Measurements from ENCODE around the gene NOXA1. TPM values are rescaled to one million over a fixed set of nuclear protein-coding genes. Genes with fewer than 3 reads are reported as not detected.
A peak's percentile ranks its signal among the peaks of the same experiment; 100 is the strongest.

Gene NOXA1
- total RNA-seq, 2 experiments from 2014 or later: 1.1 TPM

DNA sequence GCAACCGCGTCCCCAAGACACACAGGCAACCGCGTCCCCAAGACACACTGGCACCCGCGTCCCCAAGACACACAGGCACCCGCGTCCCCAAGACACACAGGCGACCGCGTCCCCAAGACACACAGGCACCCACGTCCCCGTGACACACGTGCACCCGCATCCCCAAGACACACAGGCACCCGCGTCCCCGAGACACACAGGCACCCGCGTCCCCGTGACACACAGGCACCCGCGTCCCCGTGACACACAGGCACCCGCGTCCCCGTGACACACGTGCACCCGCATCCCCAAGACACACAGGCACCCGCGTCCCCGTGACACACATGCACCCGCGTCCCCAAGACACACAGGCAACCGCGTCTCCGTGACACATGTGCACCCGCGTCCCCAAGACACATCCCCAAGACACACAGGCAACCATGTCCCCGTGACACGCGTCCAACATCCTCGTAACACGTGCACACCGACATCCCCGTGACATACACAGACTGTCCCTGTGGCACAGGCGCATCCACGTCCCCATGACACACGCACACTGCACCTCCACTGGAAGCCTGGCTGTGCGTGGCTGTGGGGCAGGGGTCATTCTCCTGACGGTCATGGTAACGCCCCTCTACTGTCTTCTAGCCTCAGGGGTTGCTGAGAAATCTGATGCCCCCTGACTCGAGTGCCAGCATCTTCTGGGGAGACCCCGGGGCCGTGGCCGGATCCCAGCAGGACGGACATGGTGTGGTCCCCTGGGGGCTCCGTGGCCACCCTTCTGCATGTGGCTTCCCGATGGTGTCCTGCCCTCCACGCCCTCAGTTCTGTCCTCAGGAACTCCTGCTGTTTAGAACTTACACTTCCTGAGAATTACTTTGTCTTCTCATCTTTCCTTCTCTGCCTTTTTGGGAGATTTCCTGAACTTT, 24.4 kb upstream of the NOXA1 start:
- intact Hi-C loops (cut with micrococcal nuclease): no loop called here
- DNase-seq: no peak
- CTCF ChIA-PET: no interaction called here

DNA sequence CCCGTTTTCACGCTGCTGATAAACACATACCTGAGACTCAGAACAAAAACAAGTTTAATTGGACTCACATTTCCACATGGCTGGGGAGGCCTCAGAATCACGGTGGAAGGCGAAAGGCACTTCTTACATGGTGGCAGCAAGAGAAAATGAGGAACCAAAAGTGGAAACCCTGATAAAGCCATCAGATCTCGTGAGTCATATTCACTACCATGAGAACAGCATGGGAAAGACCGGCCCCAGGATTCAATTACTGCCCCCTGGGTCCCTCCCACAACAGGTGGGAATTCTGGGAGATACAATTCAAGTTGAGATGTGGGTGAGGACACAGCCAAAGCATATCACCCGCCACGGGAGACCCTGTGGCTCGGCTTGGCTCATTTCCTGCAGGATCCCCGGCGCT, 20.4 kb upstream of the NOXA1 start:
- Mint-ChIP-seq H3K4me3 (no peak overlapping the region), H3K9me3 (no peaks in the 10 kb centered on the region), H3K36me3 (peaks cover 3% of the 10 kb centered on the region), H3K27ac (no peak overlapping the region), H3K27me3 (peaks cover 3% of the 10 kb centered on the region), H3K4me1 (ENCODE audit: low read depth) (peaks cover 17% of the 10 kb centered on the region)
- CTCF ChIA-PET: no interaction called here
- DNase-seq: no peak
- intact Hi-C loops (cut with micrococcal nuclease): no loop called here
- POLR2A ChIA-PET: no interaction called here

More for the DNA sequence above, 24.4 kb upstream of the NOXA1 start:
- POLR2A ChIA-PET: no interaction called here
- Mint-ChIP-seq H3K4me1 (ENCODE audit: low read depth) (peaks cover 27% of the 10 kb centered on the region), H3K36me3 (peaks cover 3% of the 10 kb centered on the region), H3K27me3 (peaks cover 3% of the 10 kb centered on the region), H3K9me3 (no peaks in the 10 kb centered on the region), H3K4me3 (no peak overlapping the region), H3K27ac (no peak overlapping the region)

GRCh38 chr9:137403269-137403668, 19.9 kb upstream of the NOXA1 start:
- H3K4me3 Mint-ChIP-seq: no peak overlapping the region
- peaks cover 12% of the 10 kb centered on the region for H3K4me1 Mint-ChIP-seq (ENCODE audit: low read depth)

DNA sequence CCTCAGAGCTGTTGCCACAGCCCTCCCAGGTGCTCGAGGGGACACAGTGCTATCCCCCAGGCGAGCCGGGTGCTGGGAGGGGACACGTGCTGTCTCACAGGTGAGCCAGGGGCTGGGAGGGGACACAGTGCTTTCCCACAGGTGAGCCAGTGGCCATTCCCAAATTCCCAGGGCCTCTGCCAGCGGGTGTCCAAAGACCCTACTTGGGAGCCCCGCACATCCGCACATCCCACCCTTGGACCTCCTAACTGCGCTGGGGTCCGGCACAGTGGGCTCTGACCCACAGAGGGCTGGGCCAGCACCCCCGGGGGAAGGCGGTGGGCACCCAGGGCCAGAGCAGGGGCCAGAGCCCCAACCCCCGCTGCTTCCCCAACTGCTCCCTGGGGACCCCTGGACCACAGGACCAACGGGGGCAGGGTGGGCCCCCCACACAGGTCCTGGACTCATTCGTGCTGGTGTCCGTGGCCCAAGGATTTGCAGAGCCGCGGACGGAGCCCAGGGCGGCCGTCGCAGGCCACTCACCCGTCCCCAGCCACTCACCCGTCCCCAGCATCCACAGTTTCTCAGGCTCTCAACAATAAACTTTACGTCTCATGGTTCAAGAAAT, 18.1 kb upstream of the NOXA1 start:
- POLR2A ChIA-PET: no interaction called here
- Mint-ChIP-seq H3K4me3 (no peak overlapping the region), H3K9me3 (no peaks in the 10 kb centered on the region), H3K4me1 (ENCODE audit: low read depth) (no peaks in the 10 kb centered on the region), H3K27ac (no peak overlapping the region), H3K27me3 (peaks cover 3% of the 10 kb centered on the region), H3K36me3 (peaks cover 3% of the 10 kb centered on the region)
- no peak for DNase-seq
- CTCF ChIA-PET: interaction anchor here (1.8 kb wide), 1 partner anchor 103 kb away, joined by 5 read pairs; the partner anchor contains the start of gene NRARP
- intact Hi-C loops (cut with micrococcal nuclease): no loop called here

More at GRCh38 chr9:137403269-137403668, 19.9 kb upstream of the NOXA1 start:
- no peak overlapping the region for H3K27ac Mint-ChIP-seq
- H3K9me3 Mint-ChIP-seq: no peaks in the 10 kb centered on the region
- ChIA-PET POLR2A (no interaction called here), CTCF (interaction anchor here (1.8 kb wide), 1 partner anchor 101 kb away, joined by 5 read pairs; the partner anchor contains the start of gene NRARP)
- H3K27me3 Mint-ChIP-seq: peaks cover 3% of the 10 kb centered on the region
- intact Hi-C loops (cut with micrococcal nuclease): no loop called here
- DNase-seq: no peak
- peaks cover 3% of the 10 kb centered on the region for H3K36me3 Mint-ChIP-seq

GRCh38 chr9:137405677-137406081, 17.5 kb upstream of the NOXA1 start:
- DNase-seq: no peak

GRCh38 chr9:137406085-137406760, 17.0 kb upstream of the NOXA1 start:
- H3K4me1 Mint-ChIP-seq (ENCODE audit: low read depth): no peaks in the 10 kb centered on the region
- DNase-seq: no peak
- H3K4me3 Mint-ChIP-seq: no peak overlapping the region
- ChIA-PET CTCF (no interaction called here), POLR2A (no interaction called here)
- H3K9me3 Mint-ChIP-seq: no peaks in the 10 kb centered on the region
- intact Hi-C loops (cut with micrococcal nuclease): loop anchor here (2.0 kb wide), 1 partner anchor 103 kb away; the partner anchor contains the start of gene NRARP
- H3K36me3 Mint-ChIP-seq: peaks cover 3% of the 10 kb centered on the region
- no peak overlapping the region for H3K27ac Mint-ChIP-seq
- peaks cover 3% of the 10 kb centered on the region for H3K27me3 Mint-ChIP-seq

More at GRCh38 chr9:137405677-137406081, 17.5 kb upstream of the NOXA1 start:
- Mint-ChIP-seq H3K27ac (no peak overlapping the region), H3K27me3 (peaks cover 3% of the 10 kb centered on the region), H3K36me3 (peaks cover 3% of the 10 kb centered on the region), H3K4me1 (ENCODE audit: low read depth) (no peaks in the 10 kb centered on the region), H3K4me3 (no peak overlapping the region), H3K9me3 (no peaks in the 10 kb centered on the region)
- ChIA-PET CTCF (no interaction called here), POLR2A (no interaction called here)
- intact Hi-C loops (cut with micrococcal nuclease): loop anchor here (2.0 kb wide), 1 partner anchor 103 kb away; the partner anchor contains the start of gene NRARP

- Mint-ChIP-seq H3K36me3 (peaks cover 3% of the 10 kb centered on the region), H3K4me3 (no peak overlapping the region), H3K27ac (no peak overlapping the region), H3K4me1 (ENCODE audit: low read depth) (peaks cover 2% of the 10 kb centered on the region), H3K9me3 (no peaks in the 10 kb centered on the region), H3K27me3 (peaks cover 3% of the 10 kb centered on the region)
- POLR2A ChIA-PET: no interaction called here
- CTCF ChIA-PET: interaction anchor here (1.6 kb wide), 1 partner anchor 105 kb away, joined by 9 read pairs; the partner anchor contains the start of gene NRARP
- DNase-seq: peak; percentile 77
- intact Hi-C loops (cut with micrococcal nuclease): loop anchor here (2.0 kb wide), 1 partner anchor 104 kb away; the partner anchor contains the start of gene NRARP
Observed at GRCh38 chr9:137406876-137407589, 16.2 kb upstream of the NOXA1 start.

DNA sequence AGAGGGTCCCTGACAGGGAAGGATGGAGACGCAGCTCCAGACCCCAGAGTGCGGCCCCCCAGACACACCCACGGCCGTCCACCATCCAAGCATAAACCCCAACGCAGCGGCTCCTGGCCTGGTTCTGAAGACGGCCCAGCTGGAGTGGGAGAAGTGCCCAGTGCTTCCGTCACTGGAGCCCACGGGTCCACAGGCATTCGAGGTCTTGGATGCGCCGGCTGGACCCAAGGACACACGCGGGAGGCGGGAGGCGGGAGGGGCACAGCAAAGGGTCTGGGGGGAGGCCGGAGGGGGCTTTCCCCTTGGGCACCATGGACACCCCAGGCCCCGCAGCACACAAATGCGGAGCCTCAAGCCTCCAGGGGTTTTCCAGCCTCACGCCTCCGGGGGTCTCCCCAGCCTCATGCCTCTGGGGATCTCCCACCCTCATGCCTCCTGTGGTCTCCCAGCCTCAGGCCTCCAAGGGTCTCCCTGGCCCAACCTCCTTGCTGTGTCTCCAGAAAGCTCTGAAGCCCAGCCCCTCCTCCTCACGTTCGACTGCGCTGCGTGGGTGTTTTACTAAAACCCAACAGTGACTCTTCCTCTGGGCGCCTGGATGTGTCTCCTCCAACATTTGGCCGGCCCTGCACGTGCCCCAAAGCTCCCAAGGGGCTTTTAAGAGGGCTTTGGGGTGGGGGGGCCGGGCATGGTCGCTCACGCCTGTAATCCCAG, 15.4 kb upstream of the NOXA1 start:
- POLR2A ChIA-PET: no interaction called here
- peaks cover 3% of the 10 kb centered on the region for H3K27me3 Mint-ChIP-seq
- H3K4me1 Mint-ChIP-seq (ENCODE audit: low read depth): peaks cover 2% of the 10 kb centered on the region
- H3K9me3 Mint-ChIP-seq: no peaks in the 10 kb centered on the region
- no peak for DNase-seq
- intact Hi-C loops (cut with micrococcal nuclease): loop anchor here (2.0 kb wide), 1 partner anchor 105 kb away; the partner anchor contains the start of gene NRARP
- no peaks in the 10 kb centered on the region for H3K36me3 Mint-ChIP-seq
- CTCF ChIA-PET: interaction anchor here (1.2 to 1.6 kb wide), 2 partner anchors 15 to 106 kb away, joined by 3 to 9 read pairs; partner anchors contain the start of genes EXD3 and NRARP
- H3K27ac Mint-ChIP-seq: no peak overlapping the region
- no peak overlapping the region for H3K4me3 Mint-ChIP-seq

DNA sequence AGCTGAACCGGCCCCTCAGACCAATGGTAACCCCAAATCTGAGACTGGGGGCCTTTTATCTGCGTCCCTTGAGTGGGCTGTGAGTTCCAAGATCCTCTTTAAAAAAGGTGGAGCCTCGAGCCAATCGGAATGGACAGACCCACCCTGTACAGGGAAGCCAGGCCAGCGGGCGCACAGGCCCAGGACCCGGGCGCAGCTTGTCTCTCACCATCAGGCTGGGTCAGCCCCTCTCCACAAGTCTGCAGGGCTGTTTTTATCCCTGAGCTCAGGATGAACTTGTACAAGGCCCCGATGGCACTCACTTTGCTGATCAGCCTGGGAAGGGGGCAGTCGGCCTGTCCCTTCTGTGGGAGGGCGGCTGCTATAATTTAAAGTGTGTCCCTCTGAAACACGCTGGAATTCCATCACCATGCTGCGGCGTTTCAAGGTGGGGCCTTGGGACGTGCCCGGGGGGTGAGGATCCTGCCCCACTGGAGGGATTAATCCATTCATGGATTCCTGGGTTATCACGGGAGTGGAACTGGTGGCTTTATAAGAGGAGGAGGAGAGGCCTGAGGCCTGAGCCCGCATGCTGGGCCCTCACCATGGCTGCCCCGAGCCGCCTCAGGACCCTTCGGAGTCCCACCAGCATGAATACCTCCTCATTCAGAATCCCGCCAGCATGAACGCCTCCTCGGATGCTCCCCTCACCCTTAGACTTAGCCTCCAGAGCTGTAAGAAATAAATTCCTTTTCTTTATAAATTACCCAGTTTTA, 14.4 kb upstream of the NOXA1 start:
- H3K27ac Mint-ChIP-seq: no peak overlapping the region
- H3K9me3 Mint-ChIP-seq: no peaks in the 10 kb centered on the region
- H3K4me3 Mint-ChIP-seq: no peak overlapping the region
- H3K4me1 Mint-ChIP-seq (ENCODE audit: low read depth): peaks cover 2% of the 10 kb centered on the region
- no peak for DNase-seq
- H3K36me3 Mint-ChIP-seq: no peaks in the 10 kb centered on the region
- CTCF ChIA-PET: interaction anchor here (1.1 to 1.7 kb wide), 4 partner anchors 14 to 107 kb away, joined by 3 to 9 read pairs (median 4); partner anchors contain the start of genes EXD3, NOXA1 and NRARP
- peaks cover 3% of the 10 kb centered on the region for H3K27me3 Mint-ChIP-seq
- intact Hi-C loops (cut with micrococcal nuclease): no loop called here
- POLR2A ChIA-PET: no interaction called here

- H3K36me3 Mint-ChIP-seq: no peaks in the 10 kb centered on the region
- intact Hi-C loops (cut with micrococcal nuclease): no loop called here
- POLR2A ChIA-PET: no interaction called here
- no peak for DNase-seq
- H3K27ac Mint-ChIP-seq: no peak overlapping the region
- H3K4me1 Mint-ChIP-seq (ENCODE audit: low read depth): peaks cover 2% of the 10 kb centered on the region
- peaks cover 3% of the 10 kb centered on the region for H3K27me3 Mint-ChIP-seq
- H3K9me3 Mint-ChIP-seq: no peaks in the 10 kb centered on the region
- no peak overlapping the region for H3K4me3 Mint-ChIP-seq
- CTCF ChIA-PET: interaction anchor here (1.1 to 1.7 kb wide), 2 partner anchors 14 to 107 kb away, joined by 4 to 5 read pairs; partner anchors contain the start of genes EXD3, NOXA1 and NRARP
Observed at GRCh38 chr9:137409515-137409914, 13.7 kb upstream of the NOXA1 start.
